Placental epithelial cell (primary cell): Measurements from ENCODE around the gene GPR142. TPM values are rescaled to one million over a fixed set of nuclear protein-coding genes. Genes with fewer than 3 reads are reported as not detected.

Experiments
- small RNA-seq: library from RNA; depleted of rRNA; stranded (forward); fragments of <200 nt; gene quantifications from one replicate; pipeline ENCODE3, GENCODE V24; 2012
- total RNA-seq: library from RNA; depleted of rRNA; stranded (reverse); fragments of >200 nt; gene quantifications from 2 replicates; pipeline ENCODE4 v1.2.3, GENCODE V29; 2012

The GPR142 gene
- not detected in 2 replicates for total RNA-seq

GRCh38 chr17:74367206-74367605 lies at the start of gene GPR142:
GPR142 (plus strand) TSS chr17:74367506; CDS start chr17:74369541, 2,035 bp downstream.

GRCh38 chr17:74325743-74326379 lies 41.4 kb upstream of the GPR142 start, which contains the start of gene KIF19:
KIF19 (plus strand) TSS chr17:74326226; CDS start chr17:74326350, 124 bp downstream.

GRCh38 chr17:74361230-74362068 lies 5.9 kb upstream of the GPR142 start, which contains the start of gene BTBD17:
BTBD17 (minus strand) TSS chr17:74361868; CDS start chr17:74361819, 49 bp downstream.

Small RNA genes lying within 50 kb of the gene (small RNA-seq; reads per million reads assigned to genes)
- not detected for gene RNA5SP448

Other genes with a start within 250 kb of the GPR142 start
- gene RPL38, start 163.8 kb upstream of the GPR142 start, total RNA-seq, result 377 and 1,610 TPM in 2 replicates
- 0.98 and 1.2 TPM in 2 replicates for gene TTYH2, start 153.9 kb upstream of the GPR142 start, total RNA-seq
- not detected in 2 replicates for gene DNAI2, start 93.3 kb upstream of the GPR142 start, total RNA-seq
- not detected in 2 replicates for gene KIF19, start 41.3 kb upstream of the GPR142 start, total RNA-seq
- not detected in 2 replicates for gene BTBD17, start 5.6 kb upstream of the GPR142 start, total RNA-seq
- 2.0 and 2.8 TPM in 2 replicates for gene GPRC5C, start 64.6 kb downstream of the GPR142 start, total RNA-seq
- gene CD300A, start 99.1 kb downstream of the GPR142 start, total RNA-seq, result not detected in 2 replicates
- gene CD300LB, start 164.0 kb downstream of the GPR142 start, total RNA-seq, result not detected in 2 replicates
- not detected in 2 replicates for gene CD300C, start 178.6 kb downstream of the GPR142 start, total RNA-seq
- gene CD300H, start 200.0 kb downstream of the GPR142 start, total RNA-seq, result not detected in 2 replicates
- gene CD300LD, start 224.8 kb downstream of the GPR142 start, total RNA-seq, result not detected in 2 replicates